Smooth muscle cell (in vitro differentiated cells): ENCODE measurements around the gene IL10. TPM values are rescaled to one million over a fixed set of nuclear protein-coding genes. Genes with fewer than 3 reads are reported as not detected.
A peak's percentile ranks its signal among the peaks of the same experiment; 100 is the strongest.

Experiments used
- DNase-seq: peaks from one replicate; lab custom pipeline; 2025; ENCODE audit not compliant: unreplicated experiment; lab: John Stamatoyannopoulos, UW
- H2AFZ ChIP-seq: fragments of 200-600 bp; sonication (generic); 2 replicates; pipeline ENCODE4 v1.6.0; 2016; ENCODE audit warnings: antibody characterized with exemption, low read depth, mild to moderate bottlenecking
- H3F3A ChIP-seq: fragments of 200-600 bp; sonication (generic); 2 replicates; pipeline ENCODE4 v1.6.0; 2017; ENCODE audit warnings: antibody characterized with exemption, low read depth
- H3K27ac ChIP-seq: fragments of 200-600 bp; sonication (generic); 2 replicates; pipeline ENCODE4 v1.5.1; 2016; ENCODE audit warnings: low read depth, mild to moderate bottlenecking
- H3K27me3 ChIP-seq: fragments of 200-600 bp; sonication (generic); 2 replicates; pipeline ENCODE4 v1.6.1; 2016; ENCODE audit warnings: low read depth, mild to moderate bottlenecking
- H3K36me3 ChIP-seq: fragments of 200-600 bp; sonication (generic); 2 replicates; pipeline ENCODE4 v1.5.1; 2016; ENCODE audit warnings: low read depth
- H3K4me1 ChIP-seq: fragments of 200-600 bp; sonication (generic); 2 replicates; pipeline ENCODE4 v1.5.1; 2016; ENCODE audit warnings: low read depth
- H3K4me2 ChIP-seq: fragments of 200-600 bp; sonication (generic); 2 replicates; pipeline ENCODE4 v1.6.0; 2016; ENCODE audit warnings: mild to moderate bottlenecking
- H3K4me3 ChIP-seq: fragments of 200-600 bp; sonication (generic); 2 replicates; pipeline ENCODE4 v1.5.1; 2016; ENCODE audit warnings: mild to moderate bottlenecking
- H3K79me2 ChIP-seq: fragments of 200-600 bp; sonication (generic); 2 replicates; pipeline ENCODE4 v1.6.0; 2016; ENCODE audit warnings: low read depth, mild to moderate bottlenecking
- H3K9ac ChIP-seq: fragments of 200-600 bp; sonication (generic); 2 replicates; pipeline ENCODE4 v1.6.0; 2016; ENCODE audit warnings: low read depth
- H3K9me3 ChIP-seq: fragments of 200-600 bp; sonication (generic); replicated peaks from 2 replicates; pipeline ENCODE4 v1.5.1; 2016; ENCODE audit warnings: low read depth
- H4K20me1 ChIP-seq: fragments of 200-600 bp; sonication (generic); 2 replicates; pipeline ENCODE4 v1.6.0; 2016; ENCODE audit warnings: low read depth
- WGBS: methylation state at CpG from one replicate; pipeline ENCODE4 v1.1.7; 2016; ENCODE audit warnings: low lambda C conversion rate; 5-methylcytosine and 5-hydroxymethylcytosine counted together
- polyA plus RNA-seq: library from polyadenylated mRNA; unstranded; fragments of >200 nt; fragmentation: Nextera tagmentation; extraction: Ambion mirVana; gene quantifications from 2 replicates; pipeline ENCODE4 v1.2.1, GENCODE V29; 2016
- total RNA-seq: library from RNA; depleted of rRNA; stranded (reverse); fragments of >200 nt; gene quantifications from 2 replicates; pipeline ENCODE4 v1.2.3, GENCODE V29; 2014
- TF ChIP-seq, protein P1 (sequence below): fragments of 200-600 bp; sonication (generic); IDR thresholded peaks from 2 replicates; pipeline ENCODE4 v1.5.1; 2017; ENCODE audit warnings: borderline replicate concordance, mild to moderate bottlenecking, antibody characterized with exemption; ENCODE audit not compliant: insufficient read depth, poor library complexity, severe bottlenecking

The IL10 gene
- total and polyA plus RNA-seq, 2 experiments from 2014 or later, result 1.2 to 2.2 TPM

DNA sequence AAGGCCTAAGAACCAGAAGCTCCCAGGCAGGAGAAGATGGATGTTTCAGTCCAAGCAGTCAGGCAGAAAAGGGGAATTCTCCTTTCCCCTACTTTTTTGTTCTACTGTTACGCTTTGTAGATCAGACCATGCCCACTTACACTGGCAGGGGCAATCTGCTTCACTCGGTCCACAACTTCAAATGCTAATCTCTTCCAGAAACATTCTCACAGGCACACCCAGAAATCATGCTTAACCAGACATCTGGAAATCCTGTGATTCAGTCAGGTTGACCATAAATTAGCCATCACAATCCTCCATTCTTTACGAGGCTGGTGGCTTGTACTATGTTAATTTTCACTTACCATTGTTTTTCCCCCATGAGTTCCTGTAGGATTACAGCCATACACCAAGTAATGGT lies 23.8 kb upstream of the IL10 start:
- DNase-seq, result no peak
- H2AFZ ChIP-seq, result no peak overlapping the region
- H3K27ac ChIP-seq, result no peak overlapping the region
- no peaks in the 10 kb centered on the region for H3K9me3 ChIP-seq
- H3K79me2 ChIP-seq, result no peaks in the 10 kb centered on the region
- H3K9ac ChIP-seq, result no peak overlapping the region
- WGBS, result 64% methylated on average over 3 of the region's 3 CpGs
- H4K20me1 ChIP-seq, result no peaks in the 10 kb centered on the region
- H3F3A ChIP-seq, result peaks cover 8% of the 10 kb centered on the region
- TF ChIP-seq, protein P1, sequence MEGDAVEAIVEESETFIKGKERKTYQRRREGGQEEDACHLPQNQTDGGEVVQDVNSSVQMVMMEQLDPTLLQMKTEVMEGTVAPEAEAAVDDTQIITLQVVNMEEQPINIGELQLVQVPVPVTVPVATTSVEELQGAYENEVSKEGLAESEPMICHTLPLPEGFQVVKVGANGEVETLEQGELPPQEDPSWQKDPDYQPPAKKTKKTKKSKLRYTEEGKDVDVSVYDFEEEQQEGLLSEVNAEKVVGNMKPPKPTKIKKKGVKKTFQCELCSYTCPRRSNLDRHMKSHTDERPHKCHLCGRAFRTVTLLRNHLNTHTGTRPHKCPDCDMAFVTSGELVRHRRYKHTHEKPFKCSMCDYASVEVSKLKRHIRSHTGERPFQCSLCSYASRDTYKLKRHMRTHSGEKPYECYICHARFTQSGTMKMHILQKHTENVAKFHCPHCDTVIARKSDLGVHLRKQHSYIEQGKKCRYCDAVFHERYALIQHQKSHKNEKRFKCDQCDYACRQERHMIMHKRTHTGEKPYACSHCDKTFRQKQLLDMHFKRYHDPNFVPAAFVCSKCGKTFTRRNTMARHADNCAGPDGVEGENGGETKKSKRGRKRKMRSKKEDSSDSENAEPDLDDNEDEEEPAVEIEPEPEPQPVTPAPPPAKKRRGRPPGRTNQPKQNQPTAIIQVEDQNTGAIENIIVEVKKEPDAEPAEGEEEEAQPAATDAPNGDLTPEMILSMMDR, result no peak
- H3K36me3 ChIP-seq, result no peaks in the 10 kb centered on the region
- no peak overlapping the region for H3K4me3 ChIP-seq
- peaks cover 3% of the 10 kb centered on the region for H3K4me1 ChIP-seq
- H3K27me3 ChIP-seq, result no peaks in the 10 kb centered on the region
- no peak overlapping the region for H3K4me2 ChIP-seq

- no peak for DNase-seq
- Histone ChIP-seq H3K9ac (no peak overlapping the region), H3K4me3 (no peak overlapping the region), H3K79me2 (no peaks in the 10 kb centered on the region), H3K4me2 (no peak overlapping the region), H3K36me3 (no peaks in the 10 kb centered on the region), H3K27me3 (no peaks in the 10 kb centered on the region), H3K9me3 (no peaks in the 10 kb centered on the region), H3K27ac (no peak overlapping the region), H3K4me1 (peaks cover 3% of the 10 kb centered on the region), H2AFZ (no peak overlapping the region), H3F3A (peaks cover 8% of the 10 kb centered on the region), H4K20me1 (no peaks in the 10 kb centered on the region)
- TF ChIP-seq, protein P1, result no peak
- 97% methylated on average over 11 of the region's 11 CpGs for WGBS
Observed at GRCh38 chr1:206794294-206794908, 22.1 kb upstream of the IL10 start.

DNA sequence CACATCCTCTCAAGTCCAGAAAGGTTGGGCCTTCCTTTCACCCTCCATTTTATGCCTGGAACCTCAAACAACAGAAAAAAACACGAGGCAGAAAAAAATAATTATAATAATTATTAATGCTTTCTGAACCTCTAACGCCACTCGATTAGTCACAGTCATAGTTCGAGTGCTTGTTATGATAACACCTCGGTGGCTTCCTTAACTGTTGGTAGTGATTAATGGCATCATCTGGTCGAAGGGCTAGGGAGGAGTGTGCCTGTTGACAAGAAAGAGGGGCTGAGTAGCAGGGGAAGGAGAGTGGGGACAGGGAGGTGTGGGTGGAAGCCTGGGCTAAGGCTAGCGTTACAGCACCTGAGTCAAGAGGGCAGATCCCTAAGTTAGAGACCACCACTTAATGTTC lies 21.3 kb upstream of the IL10 start:
- Histone ChIP-seq H3K4me2 (peak overlapping the region; percentile 69), H3K27ac (peak overlapping the region; percentile 87), H4K20me1 (no peaks in the 10 kb centered on the region), H3K4me1 (peaks cover 3% of the 10 kb centered on the region), H3K9ac (no peak overlapping the region), H3K79me2 (no peaks in the 10 kb centered on the region), H3F3A (peaks cover 8% of the 10 kb centered on the region), H3K9me3 (no peaks in the 10 kb centered on the region), H3K36me3 (no peaks in the 10 kb centered on the region), H3K4me3 (no peak overlapping the region), H3K27me3 (no peaks in the 10 kb centered on the region), H2AFZ (no peak overlapping the region)
- no peak for DNase-seq
- 49% methylated on average over 7 of the region's 7 CpGs for WGBS
- TF ChIP-seq, protein P1, result no peak
